Mammary epithelial cell (primary cell): ENCODE measurements around the gene PTPN7.

ENCODE experiments used
- EZH2 ChIP-seq: IDR thresholded peaks from 2 replicates; pipeline ENCODE4 v1.6.1; 2012; ENCODE audit warnings: low read length, inconsistent platforms, borderline replicate concordance
- TF ChIP-seq, protein P1 (sequence below), 2 donors: IDR thresholded peaks in 1 of 2; conservative IDR thresholded peaks in 1 of 2; 2 replicates each; pipeline ENCODE4 v1.5.1; 2011 to 2012; ENCODE audit warnings: inconsistent platforms in 2 of 2, low read length in 2 of 2, mild to moderate bottlenecking in 2 of 2, control low read depth in 1 of 2, low read depth in 1 of 2; ENCODE audit not compliant: insufficient read depth in 1 of 2; ENCODE audit errors: extremely low read depth in 1 of 2

DNA sequence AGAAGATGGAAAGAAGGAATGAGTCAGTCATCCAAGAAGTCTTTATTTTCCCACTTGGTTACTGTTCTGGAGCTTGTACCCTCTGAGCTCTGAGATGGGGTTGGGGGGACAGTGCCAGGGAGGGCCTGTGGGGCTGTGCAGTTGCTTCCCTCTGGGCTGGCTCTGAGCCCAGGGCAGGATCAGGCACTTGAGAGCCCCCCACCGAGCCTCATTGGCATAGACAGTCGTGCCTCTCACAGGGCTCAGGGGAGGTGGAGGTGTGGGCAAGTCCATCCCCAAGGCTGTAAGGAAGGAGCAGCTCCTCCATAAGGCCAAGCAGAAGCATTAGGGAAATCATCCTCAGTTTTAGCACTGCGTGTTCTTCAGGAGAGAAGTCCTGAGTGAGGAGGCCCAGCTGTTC lies 13.4 kb downstream of the PTPN7 start:
- TF ChIP-seq, protein P1, sequence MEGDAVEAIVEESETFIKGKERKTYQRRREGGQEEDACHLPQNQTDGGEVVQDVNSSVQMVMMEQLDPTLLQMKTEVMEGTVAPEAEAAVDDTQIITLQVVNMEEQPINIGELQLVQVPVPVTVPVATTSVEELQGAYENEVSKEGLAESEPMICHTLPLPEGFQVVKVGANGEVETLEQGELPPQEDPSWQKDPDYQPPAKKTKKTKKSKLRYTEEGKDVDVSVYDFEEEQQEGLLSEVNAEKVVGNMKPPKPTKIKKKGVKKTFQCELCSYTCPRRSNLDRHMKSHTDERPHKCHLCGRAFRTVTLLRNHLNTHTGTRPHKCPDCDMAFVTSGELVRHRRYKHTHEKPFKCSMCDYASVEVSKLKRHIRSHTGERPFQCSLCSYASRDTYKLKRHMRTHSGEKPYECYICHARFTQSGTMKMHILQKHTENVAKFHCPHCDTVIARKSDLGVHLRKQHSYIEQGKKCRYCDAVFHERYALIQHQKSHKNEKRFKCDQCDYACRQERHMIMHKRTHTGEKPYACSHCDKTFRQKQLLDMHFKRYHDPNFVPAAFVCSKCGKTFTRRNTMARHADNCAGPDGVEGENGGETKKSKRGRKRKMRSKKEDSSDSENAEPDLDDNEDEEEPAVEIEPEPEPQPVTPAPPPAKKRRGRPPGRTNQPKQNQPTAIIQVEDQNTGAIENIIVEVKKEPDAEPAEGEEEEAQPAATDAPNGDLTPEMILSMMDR (conservative IDR thresholded peaks at IDR 0.05 in 1 of 2, IDR thresholded peaks at IDR 0.05 in 1 of 2; ENCODE audit: extremely low read depth in 1 of 2, insufficient read depth in 1 of 2, low read depth in 1 of 2, low read length in 2 of 2) = no peak
- TF ChIP-seq EZH2 = no peak
